KG1 (cell line): ENCODE measurements around the gene SNORC.
"Not testable (repeated sequence)": the region's sequence is repeated elsewhere in the genome, so short reads cannot be mapped to it uniquely, and the experiment has no call there.

Experiments used
- DNase-seq: peaks from one replicate; lab custom pipeline; 2025; lab: John Stamatoyannopoulos, UW

SNORC gene

DNA sequence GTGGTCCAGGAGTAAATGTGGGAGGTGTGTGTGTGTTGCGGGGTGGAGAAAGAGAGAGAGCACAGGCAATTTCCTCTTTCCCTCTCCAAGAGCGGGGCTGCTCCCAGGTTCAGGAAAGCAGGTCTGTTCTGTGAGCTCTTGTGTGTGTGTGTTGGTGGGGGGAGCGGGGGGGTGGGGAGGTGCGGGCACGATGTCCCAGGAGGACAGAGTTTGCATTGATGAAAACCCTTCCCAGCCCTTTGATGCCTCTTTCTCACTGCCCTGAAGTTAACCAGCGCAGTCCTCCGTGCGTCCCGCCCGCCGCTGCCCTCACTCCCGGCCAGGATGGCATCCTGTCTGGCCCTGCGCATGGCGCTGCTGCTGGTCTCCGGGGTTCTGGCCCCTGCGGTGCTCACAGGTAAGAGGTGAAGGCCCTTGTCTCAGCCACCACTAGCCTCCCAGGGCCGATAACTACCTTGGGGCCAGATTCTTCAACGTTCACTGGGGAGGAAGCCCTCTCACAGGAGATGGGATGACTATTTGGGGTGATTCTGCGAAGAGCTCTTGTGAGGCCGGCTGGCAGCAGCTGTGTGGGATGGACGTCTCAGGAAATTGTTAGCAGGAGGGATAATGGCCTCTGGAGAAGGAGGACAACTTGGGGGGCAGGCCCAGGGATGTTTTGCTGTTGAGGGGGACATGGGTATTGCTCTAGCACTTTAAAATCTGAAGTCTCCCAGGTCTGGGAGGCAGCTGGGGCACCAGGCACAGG lies at the start of gene SNORC:
SNORC (plus strand) TSS at position 247 of the 748 bp plus-strand sequence; CDS start at position 325, 78 bp downstream.
- no peak for DNase-seq

DNA sequence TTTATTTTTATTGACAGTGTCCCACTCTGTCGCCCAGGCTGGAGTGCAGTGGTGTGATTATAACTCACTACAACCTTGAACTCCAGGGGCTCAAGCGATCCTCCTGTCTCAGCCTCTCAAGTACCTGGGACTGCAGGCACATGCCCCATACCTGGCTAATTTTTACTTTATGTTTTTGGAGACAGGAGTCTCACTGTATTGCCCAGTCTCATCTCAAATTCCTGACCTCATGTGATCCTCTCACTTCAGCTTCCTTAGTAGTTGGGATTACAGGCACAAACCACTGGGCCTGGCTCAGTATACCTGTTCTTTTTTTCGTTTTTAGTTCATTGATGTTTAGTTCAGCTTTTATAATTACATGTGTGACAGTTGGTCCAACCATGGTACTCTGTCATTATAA lies 40.1 kb upstream of the SNORC start:
- DNase-seq: no peak

DNA sequence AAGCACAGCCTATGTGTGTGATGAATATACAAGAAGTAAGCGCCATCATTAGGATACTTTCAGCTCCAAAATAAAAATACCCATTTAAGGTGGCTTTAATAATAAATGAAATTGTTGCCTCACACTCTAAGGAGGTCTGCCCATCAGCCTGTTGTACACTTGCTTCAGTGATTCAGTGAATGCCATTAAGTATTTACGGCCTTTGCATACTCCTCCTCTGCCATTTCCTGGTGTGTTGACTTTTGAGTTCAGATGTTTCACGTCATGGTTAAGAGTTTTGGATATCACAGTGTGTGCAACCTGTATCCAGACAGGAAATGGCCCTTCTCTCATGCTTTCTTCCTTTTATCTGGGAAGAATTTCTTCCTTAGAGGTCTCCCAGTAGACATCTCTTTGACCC lies 38.6 kb upstream of the SNORC start:
- DNase-seq: no peak

DNA sequence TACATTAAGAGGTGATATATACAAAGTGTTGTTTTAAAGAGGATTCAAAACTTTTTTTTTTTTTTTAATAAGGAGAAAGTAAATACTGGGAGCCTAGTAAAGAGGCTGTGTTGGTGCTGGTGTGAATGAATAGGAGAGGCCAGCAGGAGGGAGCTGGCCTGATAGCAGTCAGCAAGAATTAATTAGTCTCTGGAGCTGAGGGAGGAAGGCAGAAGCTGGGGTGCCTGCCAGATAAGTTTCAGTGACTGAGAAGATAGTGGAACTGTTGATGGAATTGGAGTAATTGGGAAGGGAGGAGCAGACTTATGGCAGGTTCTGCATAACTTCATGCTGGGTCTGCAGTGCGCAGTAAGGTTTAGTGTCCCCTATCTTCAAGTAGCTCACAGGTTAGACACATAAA lies 36.2 kb upstream of the SNORC start:
- DNase-seq: no peak

DNA sequence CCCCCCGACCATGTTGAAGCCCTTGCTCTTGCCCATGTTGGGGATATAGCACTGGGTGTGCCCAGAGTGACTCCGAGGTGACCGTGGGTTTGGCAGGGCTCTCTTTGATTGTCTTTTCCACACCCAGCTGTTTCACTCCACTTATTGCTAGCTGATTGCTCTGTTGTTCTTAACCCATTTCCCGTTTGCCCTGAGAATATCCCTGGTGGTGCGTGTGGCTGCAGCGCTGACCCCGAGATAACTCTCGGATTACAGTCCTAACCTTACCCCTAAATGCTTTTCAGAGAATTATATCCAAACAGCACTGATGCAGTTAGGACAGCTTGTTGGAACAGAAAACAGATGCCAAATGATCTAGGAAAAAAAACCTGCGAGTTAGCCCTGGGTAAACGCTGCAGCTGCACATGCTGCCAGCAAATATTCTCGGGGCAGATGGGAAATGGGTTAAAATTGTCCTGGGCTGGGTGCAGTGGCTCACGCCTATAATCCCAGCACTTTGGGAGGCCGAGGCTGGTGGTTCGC lies 34.3 kb upstream of the SNORC start:
- no peak for DNase-seq

DNA sequence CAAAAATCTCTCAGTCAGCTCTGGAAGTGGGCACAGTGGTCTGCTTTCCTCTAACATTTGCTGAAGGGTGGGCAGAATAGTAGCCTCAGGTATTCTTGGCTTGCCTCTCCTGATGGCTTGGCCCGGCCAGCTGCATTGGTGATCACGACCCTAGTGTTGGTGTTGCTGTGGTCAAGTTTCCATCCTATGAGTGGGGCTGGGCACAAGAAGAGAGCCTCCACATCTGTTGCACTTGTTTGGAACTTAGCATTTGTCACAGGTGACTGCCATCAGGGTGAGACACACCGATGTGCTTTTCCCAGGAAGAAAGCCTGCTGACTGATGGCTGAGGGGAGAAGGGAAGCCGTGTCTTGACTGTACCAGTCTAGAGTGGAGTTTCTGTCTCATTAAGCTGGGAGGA lies 33.1 kb upstream of the SNORC start:
- DNase-seq: no peak

DNA sequence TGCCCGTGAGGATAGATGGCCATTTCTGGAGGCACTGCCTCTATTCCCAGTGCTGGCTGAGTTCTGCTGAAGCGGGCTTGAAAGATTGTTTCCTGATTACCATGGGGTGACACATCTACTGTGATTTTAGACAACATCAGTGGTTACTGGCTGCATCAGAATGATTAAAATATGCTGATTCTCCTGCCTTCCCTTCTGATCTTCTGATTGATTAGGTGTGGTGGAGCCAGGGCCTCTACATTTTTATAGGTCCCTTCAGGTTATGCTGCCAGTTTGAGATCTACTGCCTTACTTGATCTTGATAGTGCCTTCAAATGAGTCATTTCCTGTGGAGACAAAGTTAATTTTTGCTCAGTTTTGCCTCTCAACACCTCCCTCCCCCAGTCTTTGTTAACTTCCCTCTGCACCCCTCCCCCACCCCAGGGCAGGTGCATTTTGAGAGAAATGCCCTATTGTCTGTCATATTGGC lies 31.6 kb upstream of the SNORC start:
- peak; percentile 8 for DNase-seq

DNA sequence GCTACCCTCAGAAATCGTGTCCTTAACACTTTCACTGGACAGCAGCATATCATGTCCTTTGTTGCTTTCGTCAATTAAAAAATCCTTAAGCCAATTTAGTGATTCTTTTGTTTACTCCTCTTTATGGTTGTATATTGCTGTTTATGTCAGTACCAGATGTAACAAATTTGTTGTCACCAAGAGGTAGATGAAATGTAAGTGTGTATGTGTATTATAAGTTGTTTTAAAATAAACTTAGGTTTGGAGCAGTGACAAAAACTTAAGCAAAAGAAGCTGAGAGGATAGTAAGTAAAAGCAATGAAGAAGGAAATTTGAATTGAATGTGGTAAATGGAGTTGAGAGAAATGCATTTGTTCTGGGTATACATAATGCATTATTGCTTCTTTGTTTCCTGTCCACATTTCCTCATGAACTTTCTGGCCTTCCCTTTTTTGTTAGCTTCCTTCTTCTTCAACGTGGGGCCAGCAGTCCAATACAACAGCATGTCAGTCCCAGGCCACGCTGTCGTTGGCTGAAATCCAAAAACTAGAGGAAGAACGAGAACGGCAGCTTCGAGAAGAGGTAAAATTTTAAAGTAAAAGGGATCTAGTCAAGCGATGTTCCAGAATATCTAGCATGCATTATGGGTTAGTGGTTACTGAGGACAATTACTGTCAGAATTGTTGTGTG lies 30.5 kb upstream of the SNORC start:
- peak; percentile 53 for DNase-seq

DNA sequence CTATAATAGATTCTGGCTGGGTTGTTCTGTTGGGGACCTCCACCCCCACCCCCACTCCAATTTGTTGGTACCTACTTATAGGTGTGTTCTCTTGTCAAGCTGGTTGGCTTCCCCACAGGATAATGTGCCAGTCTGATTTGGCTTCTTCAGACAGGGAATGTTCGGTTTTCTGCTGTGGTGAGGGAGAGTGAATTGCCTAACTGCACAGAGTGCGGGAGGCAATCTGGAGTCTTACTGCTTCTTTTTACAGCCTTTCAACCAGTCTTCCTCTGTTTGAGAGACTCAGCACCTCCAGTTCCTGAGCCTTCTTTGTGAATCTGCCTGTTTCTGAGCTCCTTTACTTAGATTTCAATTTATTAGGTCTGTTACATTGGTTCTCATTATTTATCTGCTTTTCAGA lies 27.4 kb upstream of the SNORC start:
- DNase-seq: no peak

DNA sequence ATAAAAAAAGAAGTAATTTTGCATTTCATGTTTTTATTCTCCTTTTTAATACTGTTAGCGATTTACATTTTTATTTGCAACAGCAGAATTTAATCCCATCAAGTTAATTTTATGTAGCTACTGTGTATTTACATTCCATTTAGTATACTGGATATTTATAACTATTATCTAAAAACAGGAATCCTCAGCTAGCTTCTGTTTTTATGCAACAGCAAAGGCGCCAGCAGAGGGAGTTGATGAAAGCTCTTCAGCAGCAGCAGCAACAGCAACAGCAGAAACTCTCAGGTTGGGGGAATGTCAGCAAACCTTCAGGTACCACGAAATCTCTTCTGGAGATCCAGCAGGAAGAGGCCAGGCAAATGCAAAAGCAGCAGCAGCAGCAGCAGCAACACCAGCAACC lies 26.2 kb upstream of the SNORC start:
- no peak for DNase-seq

DNA sequence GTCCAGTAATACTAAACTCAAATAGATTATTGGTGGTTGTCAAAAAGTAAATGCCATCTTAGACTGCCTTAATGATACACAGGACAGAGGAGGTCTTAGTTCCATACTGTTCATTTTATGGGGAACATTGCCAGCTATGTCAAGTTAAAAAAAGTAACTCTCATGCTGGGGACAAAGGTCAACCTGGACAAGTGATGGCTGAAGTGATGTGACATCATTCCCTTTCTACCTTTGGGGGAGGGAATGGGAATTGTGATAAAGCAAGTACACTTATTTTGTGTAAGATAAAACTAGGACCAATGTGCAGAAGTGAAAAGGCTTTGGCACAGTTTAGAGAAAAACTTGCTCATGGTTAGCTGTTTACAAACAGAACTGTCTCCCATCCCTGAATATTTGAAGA lies 24.0 kb upstream of the SNORC start:
- DNase-seq: no peak

DNA sequence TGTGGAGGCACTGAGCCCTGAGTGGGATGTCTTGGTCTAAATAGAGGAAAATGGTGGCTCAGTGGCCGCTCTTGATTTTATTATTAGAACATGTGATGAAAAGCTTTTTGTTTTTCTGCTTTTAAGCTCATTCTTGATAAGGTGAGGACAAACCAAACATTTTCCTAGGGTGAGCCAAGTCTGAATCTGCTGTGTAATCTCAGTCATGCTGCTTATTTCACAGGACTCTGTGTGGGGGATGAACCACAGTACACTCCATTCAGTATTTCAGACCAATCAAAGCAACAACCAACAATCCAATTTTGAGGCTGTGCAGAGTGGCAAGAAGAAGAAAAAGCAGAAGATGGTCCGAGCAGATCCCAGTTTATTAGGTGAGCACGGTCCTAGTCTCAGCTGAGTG lies 20.0 kb upstream of the SNORC start:
- no peak for DNase-seq

DNA sequence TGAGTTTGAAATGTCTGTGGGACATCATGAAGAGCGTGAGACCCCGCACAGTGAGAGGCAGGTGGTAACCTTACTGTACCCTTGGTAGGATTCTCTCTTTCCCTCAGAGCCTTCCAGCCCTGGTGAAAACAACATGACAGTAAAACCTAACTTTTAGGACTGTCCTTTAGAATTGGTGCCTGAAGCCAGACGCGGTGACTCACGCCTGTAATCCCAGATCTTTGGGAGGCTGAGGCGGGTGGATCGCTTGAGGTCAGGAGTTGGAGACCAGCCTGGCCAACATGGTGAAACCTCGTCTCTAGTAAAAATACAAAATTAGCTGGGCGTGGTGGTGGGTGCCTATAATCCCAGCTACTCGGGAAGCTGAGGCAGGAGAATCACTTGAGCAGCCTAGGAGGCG lies 18.0 kb upstream of the SNORC start:
- not testable (repeated sequence) for DNase-seq

DNA sequence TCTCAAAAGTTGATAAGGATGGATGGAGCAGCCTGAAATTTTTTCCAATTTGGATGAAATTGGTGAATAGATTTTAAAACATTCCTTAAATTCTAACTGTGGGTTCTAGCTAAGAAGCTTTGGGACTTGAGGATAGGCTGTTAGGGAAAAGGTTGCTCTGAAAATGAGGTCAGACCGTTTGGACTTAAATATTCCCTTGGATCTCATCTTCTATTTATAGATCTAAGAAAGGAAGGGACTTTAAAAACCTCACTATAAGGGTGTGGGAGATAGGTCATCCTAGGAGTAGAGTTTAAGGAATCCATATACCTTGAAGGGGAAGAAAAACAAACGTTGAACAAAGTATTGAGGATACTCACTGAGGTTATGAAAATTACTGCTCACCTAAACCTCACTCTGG lies 17.4 kb upstream of the SNORC start:
- no peak for DNase-seq

DNA sequence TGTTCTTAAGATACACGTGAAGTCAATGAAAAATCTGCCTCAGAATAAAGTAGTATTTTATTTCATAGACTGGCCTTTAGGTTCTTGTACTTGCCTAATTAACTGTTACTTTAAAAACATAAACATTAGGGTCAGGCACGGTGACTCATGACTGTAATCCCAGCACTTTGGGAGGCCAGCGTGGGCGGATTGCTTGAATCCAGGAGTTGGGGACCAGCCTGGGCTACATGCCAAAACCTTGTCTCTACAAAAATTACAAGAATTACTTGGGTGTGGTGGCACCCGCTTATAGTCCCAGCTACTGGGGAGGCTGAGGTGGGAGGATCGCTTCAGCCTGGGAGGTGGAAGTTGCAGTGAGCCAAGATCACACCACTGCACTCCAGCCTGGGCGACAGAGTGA lies 16.0 kb upstream of the SNORC start:
- DNase-seq: no peak

DNA sequence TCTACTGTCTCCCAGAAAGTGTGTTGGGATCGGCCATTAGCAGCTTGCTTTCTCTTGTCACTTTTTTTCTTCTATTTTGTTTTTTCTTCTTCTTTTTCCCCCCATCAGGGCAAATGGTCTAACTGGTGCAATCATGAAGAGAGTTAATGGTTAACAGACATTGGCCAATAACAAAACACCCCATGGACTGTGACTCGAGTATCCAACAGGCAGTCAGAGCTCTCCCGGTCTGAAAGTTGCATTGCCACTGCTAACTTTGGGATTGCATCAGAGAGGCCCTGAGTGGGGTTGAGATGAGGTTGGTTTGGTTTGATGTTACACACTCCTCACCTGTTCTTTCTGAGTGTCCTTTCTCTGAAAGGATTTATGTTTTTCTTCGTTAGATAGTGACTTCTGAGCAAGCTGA lies 12.9 kb upstream of the SNORC start:
- DNase-seq: no peak

DNA sequence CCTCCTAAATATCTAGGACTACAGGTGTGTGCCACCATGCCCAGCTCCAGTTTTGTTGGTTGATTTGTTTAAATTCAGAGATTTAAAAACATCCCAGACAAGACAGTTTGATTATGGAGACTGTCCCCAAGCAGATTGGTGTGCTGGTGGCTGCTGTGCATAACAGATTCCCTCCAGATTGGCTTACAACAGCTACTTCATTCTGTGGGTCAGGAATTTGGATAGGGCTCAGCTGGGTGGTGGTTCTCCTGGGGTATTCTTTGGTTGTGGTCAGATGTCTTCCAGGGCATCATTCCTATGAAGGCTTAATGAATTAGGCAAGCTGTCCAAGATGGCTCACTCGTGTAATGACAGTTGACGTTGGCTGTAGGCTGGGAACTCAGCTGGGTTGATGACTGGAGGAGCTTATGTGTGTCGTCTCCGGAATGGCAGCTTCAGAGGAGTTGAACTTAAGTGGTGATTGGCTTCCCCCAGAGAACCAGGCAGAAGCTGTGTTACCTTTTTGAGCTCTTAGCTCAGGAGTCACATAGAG lies 10.6 kb upstream of the SNORC start:
- no peak for DNase-seq

DNA sequence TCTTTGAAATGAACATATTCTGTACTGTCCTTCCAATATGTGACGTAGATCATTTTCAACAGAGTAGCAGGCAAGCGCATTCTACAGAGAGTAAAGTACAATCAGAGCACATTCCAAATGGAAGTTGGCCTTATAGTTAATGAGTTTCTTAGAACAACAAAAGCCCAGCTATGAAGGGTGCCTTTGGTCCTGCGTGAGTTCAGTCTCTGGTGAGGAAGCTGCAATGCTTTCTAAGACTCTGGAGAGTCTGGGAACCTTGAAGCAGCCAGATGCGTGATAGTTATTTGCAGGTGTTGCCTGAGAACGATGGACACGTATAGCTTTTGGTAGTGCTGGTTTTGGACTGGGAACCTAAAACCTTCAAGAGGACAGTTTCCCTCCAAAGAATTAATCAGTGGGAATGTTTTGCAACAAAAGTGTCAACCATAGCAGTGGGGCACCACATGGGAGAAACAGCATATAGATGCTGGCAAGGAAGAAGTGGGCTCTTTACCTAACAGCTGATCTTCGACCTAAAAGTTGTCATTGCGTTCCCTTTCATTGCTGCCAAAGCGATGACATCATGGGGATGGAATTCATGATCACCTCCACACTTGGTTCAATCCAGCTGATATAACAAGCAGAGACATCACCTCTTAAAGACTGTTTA lies 9.3 kb upstream of the SNORC start:
- DNase-seq: no peak

DNA sequence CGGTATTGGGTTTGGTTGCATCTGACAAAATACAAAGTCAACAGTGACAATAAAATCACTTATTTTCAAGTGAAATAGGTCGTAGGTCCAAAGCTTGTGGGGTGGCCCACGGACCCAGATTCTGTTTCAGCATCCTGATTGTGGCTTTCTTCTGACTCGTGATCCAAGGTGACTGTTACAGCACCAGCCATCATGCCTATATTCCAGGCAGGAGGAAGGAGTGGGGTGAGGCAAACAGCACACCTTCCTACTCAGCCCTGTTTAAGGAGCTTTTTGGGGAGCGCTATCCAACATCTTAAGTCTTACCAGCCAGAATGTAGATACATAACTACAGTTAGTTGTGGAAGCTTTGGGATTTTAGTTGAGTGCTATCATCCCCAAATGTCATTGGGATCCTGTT lies 8.7 kb upstream of the SNORC start:
- no peak for DNase-seq

DNA sequence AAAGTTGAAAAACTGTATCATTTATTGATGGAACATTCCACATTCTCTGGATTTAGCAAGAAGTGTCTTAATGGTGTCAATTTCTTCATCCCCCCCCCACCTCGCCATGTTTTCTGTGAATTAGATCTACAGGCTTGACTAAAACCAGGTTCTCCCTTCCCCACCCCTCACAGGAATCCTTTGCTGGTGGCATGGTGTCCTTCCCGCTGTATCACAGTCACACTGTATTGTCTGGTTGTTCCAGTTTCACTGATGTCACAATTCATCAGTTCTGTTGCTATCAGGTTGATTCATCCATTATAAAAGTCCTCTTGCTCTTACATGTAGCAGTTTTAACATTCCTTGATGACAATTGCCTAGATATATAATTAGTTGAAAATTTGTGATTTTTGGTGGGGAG lies 6.1 kb upstream of the SNORC start:
- no peak for DNase-seq

DNA sequence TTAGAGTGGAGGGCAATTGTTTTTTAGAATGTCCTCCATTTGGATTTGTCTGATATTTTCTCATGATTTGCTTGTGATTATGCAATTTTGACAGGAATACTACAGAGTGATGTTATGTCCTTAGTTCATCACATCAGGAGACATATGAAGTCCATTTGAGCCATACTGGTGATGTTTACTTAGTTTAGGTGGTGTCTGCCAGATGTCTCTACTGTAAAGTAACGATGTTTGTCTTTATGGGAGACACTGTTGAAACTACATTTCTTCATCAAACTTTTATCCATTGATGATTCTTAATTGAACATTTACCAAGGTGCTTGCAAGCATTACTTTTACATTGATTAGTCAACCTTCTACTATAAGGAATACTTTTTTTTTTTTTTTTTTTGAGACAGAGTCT lies 4.9 kb upstream of the SNORC start:
- no peak for DNase-seq

DNA sequence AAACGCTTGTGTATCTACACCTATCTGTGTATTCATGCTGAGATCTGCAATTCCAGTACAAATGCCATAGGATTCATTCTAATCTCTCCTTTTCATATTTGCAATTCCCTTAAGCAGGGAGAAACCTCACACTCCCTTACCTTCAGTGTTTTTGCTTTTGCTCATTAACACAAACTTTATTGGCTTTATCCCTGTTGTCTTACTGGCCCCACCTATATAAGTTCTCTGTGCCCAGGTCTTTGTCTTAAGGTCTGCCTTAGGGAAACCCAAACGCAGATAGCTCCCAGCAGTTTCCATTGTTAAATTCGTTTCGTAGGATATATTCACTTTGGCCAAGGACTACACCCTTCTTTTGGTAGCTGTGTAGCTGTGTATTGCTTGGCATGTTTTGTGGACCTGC lies 4.0 kb upstream of the SNORC start:
- DNase-seq: no peak
